Heart left ventricle (tissue), 16 donors: ENCODE measurements around the gene PTPRD. TPM values are rescaled to one million over a fixed set of nuclear protein-coding genes. Genes with fewer than 3 reads are reported as not detected.

ENCODE experiments used
- ATAC-seq, 4 donors: fragments of 200-7000 bp; cut with Tn5 transposase; one replicate each; pipeline ENCODE4 v1.9.1; 2020 to 2022; ENCODE audit warnings: moderate library complexity in 4 of 4, mild to moderate bottlenecking in 3 of 4, moderate number of reproducible peaks in 1 of 4
- DNase-seq, 5 donors: peaks; one replicate each; pipeline ENCODE4 v3.0.0-alpha.2; 2020
- H3K27ac ChIP-seq, 12 donors: fragments of 200-600 bp; sonication (generic) in 4 of 12; one replicate each; pipeline versions ENCODE4 v1.5.0 to v1.8.0; 2016 to 2022; ENCODE audit warnings: mild to moderate bottlenecking in 2 of 12
- H3K27me3 ChIP-seq, 9 donors: fragments of 200-600 bp; sonication (generic) in 2 of 9; one replicate each; pipeline versions ENCODE4 v1.5.1 to v1.8.0; 2016 to 2022; ENCODE audit warnings: mild to moderate bottlenecking in 3 of 9
- H3K36me3 ChIP-seq, 9 donors: fragments of 200-600 bp; sonication (generic) in 2 of 9; one replicate each; pipeline versions ENCODE4 v1.5.0 to v1.8.0; 2018 to 2022; ENCODE audit warnings: mild to moderate bottlenecking in 2 of 9
- H3K4me1 ChIP-seq, 12 donors: fragments of 200-600 bp; sonication (generic) in 4 of 12; one replicate each; pipeline versions ENCODE4 v1.5.0 to v1.8.0; 2016 to 2022; ENCODE audit warnings: mild to moderate bottlenecking in 3 of 12
- H3K4me3 ChIP-seq, 12 donors: fragments of 200-600 bp; sonication (generic) in 4 of 12; one replicate each; pipeline versions ENCODE4 v1.5.0 to v1.8.0; 2017 to 2022; ENCODE audit warnings: mild to moderate bottlenecking in 9 of 12, moderate library complexity in 4 of 12
- H3K9me3 ChIP-seq, 12 donors: fragments of 200-600 bp; sonication (generic) in 4 of 12; one replicate each; pipeline versions ENCODE4 v1.5.0 to v1.8.0; 2016 to 2022; ENCODE audit warnings: mild to moderate bottlenecking in 1 of 12
- POLR2A ChIP-seq, 2 donors: fragments of 450-650 bp; IDR thresholded peaks; one replicate each; pipeline ENCODE4 v1.6.1; 2017; ENCODE audit warnings: antibody characterized with exemption in 2 of 2, mild to moderate bottlenecking in 2 of 2, moderate library complexity in 2 of 2
- WGBS, 4 donors: extraction: QIAGEN DNeasy Blood & Tissue Kit in 2 of 4; methylation state at CpG; one replicate each; pipeline versions ENCODE4 v1.1.5 to v1.1.7; 2013 to 2018; 5-methylcytosine and 5-hydroxymethylcytosine counted together
- intact Hi-C, 10 donors: fragments of 100-400 bp; cut with DNase I; formaldehyde crosslinking; loops; one replicate each; pipeline versions ENCODE4 v1.11.1 to v1.14.2; 2022
- polyA plus RNA-seq, 2 donors: library from polyadenylated mRNA; stranded (reverse); fragments of 200-250 nt; gene quantifications; one replicate each; pipeline ENCODE4 v1.2.3, GENCODE V29; 2013
- total RNA-seq, 9 donors: library from RNA; depleted of rRNA in 2 of 9; stranded (reverse); fragments of >200 nt in 2 of 9; fragmentation: NEBNext Ultra II Directional in 3 of 9; extraction: Animal tissue kit (Norgen Biotek cat#: 25700) in 3 of 9; gene quantifications; one replicate each; pipeline versions ENCODE4 v1.1.0 to v1.2.4, GENCODE V29; 2016 to 2023
- TF ChIP-seq, protein P1 (sequence below), 12 donors: fragments of 200-600 bp; sonication (generic) in 4 of 12; IDR thresholded peaks; one replicate each; pipeline versions ENCODE4 v1.5.0 to v1.8.0; 2018 to 2022; ENCODE audit warnings: antibody characterized with exemption in 12 of 12, mild to moderate bottlenecking in 5 of 12
- donor health status: ischemic (EF 13 %, LVEDD 7.1; RV severe dilation, severe dysfunction).
- donor health status: healthy with polysubstance abuse.
- donor health status: DM: no; HTN: yes; CAD: no.
- donor health status: DM: no; HTN: no; CAD: no.
- donor health status: ischemic (EF 25% LVEDD 6.9; RV normal size, moderate dysfunction).
- donor health status: ischemic (EF 25% LVEDD 5.7; RV mildly dilated, moderate dysfunction).
- donor health status: healthy.
- donor health status: DM: yes; HTN: yes; CAD: no.
- donor health status: ischemic (EF 35%, LVEDD 5.7; RV mildly dilated, moderate dysfunction).
- donor health status: nonischemic (EF 11% LVEDD 7.7; RV severe dilation, severe dysfunction).
- donor health status: DM: yes; HTN: yes; CAD: no.
- donor health status: PGD.
- donor health status: ischemic (EF 29% LVEDD 5.4; RV normal size, mild dysfunction).
- donor health status: nonischemic (EF 23%, LVEDD 6.1; RV moderate dilation, normal function).

PTPRD gene
- total and polyA plus RNA-seq, 11 donors = 1.4 to 25.3 (median 15.1) TPM

DNA sequence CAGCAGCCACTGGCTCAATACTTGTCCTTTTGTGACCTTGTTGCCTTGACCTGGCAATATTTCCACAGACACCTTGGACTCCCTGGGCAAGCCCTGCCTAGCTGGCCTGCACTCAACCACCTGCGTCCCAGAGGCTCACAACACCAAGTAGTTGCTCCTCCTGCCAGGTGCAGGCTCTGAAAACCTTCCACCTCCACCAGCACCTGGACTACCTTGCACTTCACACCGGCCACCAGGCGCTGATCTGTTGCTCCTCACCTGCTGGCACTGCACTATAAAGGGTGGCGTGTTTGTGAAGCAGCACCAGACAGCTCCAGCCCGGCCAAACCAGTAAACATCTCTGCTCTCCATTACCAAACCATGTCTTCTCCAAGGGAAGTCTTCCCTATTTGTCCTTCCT is 997.7 kb downstream of the PTPRD start:
- no peak overlapping the region for H3K27ac ChIP-seq
- TF ChIP-seq POLR2A (IDR thresholded peaks at IDR 0.05) = no peak
- TF ChIP-seq, protein P1, sequence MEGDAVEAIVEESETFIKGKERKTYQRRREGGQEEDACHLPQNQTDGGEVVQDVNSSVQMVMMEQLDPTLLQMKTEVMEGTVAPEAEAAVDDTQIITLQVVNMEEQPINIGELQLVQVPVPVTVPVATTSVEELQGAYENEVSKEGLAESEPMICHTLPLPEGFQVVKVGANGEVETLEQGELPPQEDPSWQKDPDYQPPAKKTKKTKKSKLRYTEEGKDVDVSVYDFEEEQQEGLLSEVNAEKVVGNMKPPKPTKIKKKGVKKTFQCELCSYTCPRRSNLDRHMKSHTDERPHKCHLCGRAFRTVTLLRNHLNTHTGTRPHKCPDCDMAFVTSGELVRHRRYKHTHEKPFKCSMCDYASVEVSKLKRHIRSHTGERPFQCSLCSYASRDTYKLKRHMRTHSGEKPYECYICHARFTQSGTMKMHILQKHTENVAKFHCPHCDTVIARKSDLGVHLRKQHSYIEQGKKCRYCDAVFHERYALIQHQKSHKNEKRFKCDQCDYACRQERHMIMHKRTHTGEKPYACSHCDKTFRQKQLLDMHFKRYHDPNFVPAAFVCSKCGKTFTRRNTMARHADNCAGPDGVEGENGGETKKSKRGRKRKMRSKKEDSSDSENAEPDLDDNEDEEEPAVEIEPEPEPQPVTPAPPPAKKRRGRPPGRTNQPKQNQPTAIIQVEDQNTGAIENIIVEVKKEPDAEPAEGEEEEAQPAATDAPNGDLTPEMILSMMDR (IDR thresholded peaks at IDR 0.05) = no peak
- H3K9me3 ChIP-seq = no peaks in the 10 kb centered on the region
- no peaks in the 10 kb centered on the region for H3K27me3 ChIP-seq
- ATAC-seq (no peak), DNase-seq (no peak)
- no peaks in the 10 kb centered on the region for H3K4me1 ChIP-seq
- no peak overlapping the region for H3K4me3 ChIP-seq
- no peaks in the 10 kb centered on the region for H3K36me3 ChIP-seq
- intact Hi-C loops = no loop called here
- WGBS, 4 donors = 85 to 90% (median 86%) methylated on average over 5 of the region's 5 CpGs

DNA sequence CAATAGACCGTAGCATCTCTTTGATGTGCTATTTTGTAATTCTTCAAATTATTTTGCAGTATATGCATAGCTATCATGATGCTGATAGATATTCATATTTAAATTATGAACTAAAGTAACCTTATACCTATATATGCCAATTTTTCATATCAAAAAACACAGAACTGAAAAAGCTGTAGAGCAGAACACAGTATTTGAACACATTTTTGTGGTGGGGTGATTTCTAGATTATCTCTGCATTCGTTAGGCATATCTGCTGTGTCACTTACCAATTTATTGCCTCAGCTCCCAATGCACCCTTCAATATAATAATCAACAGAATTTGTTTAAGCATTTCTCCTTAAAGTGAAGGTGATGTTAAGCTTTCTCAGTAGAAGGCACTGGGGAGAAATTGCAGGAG is 998.2 kb downstream of the PTPRD start:
- no peak overlapping the region for H3K4me3 ChIP-seq
- 59 to 79% (median 74%) methylated on average over 2 of the region's 2 CpGs for WGBS, 4 donors

DNA sequence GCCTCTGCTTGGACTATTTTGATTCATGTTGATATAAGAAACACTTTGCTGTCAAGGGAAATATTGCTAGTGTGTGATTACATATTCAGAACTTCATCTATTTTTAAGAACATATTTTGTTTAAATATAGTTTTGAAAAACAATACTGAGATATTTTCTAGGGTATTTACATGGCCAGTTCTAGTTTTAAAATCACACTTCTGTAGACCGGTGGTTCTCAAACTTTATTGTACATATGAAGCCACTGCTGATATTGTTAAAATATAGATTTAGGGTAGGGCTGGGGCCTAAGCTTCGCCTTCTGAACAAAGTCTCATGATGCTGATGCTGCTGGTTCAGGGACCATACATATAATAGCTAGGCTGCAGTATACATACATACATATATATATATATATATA is 1000.0 kb downstream of the PTPRD start:
- Histone ChIP-seq H3K4me1 (no peaks in the 10 kb centered on the region), H3K4me3 (no peak overlapping the region), H3K9me3 (no peaks in the 10 kb centered on the region), H3K27ac (no peak overlapping the region), H3K36me3 (no peaks in the 10 kb centered on the region), H3K27me3 (no peaks in the 10 kb centered on the region)
- TF ChIP-seq, protein P1 (IDR thresholded peaks at IDR 0.05) = no peak
- TF ChIP-seq POLR2A (IDR thresholded peaks at IDR 0.05) = no peak
- ATAC-seq (no peak), DNase-seq (no peak)
- intact Hi-C loops = no loop called here
- 80 to 91% (median 89%) methylated on average over 2 of the region's 2 CpGs for WGBS, 4 donors

More for the DNA sequence above, 998.2 kb downstream of the PTPRD start:
- TF ChIP-seq, protein P1 (IDR thresholded peaks at IDR 0.05) = no peak
- TF ChIP-seq POLR2A (IDR thresholded peaks at IDR 0.05) = no peak
- H3K9me3 ChIP-seq = no peaks in the 10 kb centered on the region
- H3K27me3 ChIP-seq = no peaks in the 10 kb centered on the region
- ATAC-seq = no peak
- intact Hi-C loops = no loop called here
- DNase-seq = no peak
- no peaks in the 10 kb centered on the region for H3K36me3 ChIP-seq
- no peak overlapping the region for H3K27ac ChIP-seq
- H3K4me1 ChIP-seq = no peaks in the 10 kb centered on the region

DNA sequence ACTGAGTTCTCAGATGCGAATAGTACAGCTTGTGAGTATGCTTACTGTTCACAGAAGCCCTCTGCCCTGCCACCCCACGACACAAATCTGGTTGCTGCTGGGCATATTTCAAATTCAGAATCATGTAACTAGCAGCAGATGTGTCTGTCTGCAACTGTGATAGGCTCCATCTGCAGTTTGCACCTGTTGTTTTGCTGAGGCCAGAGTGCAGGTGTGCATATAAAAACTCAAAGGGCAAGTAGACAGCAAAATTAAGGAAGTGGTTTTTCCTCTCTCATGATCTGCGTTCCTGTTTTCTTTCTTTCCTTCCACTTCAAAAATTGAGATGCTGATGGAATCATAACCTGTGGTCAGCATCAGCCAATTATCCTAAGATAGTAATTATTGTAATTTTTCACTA is 1000.5 kb downstream of the PTPRD start:
- no peaks in the 10 kb centered on the region for H3K27me3 ChIP-seq
- no peaks in the 10 kb centered on the region for H3K36me3 ChIP-seq
- intact Hi-C loops = no loop called here
- no peaks in the 10 kb centered on the region for H3K4me1 ChIP-seq
- TF ChIP-seq, protein P1 (IDR thresholded peaks at IDR 0.05) = no peak
- no peak for TF ChIP-seq POLR2A (IDR thresholded peaks at IDR 0.05)
- H3K4me3 ChIP-seq = no peak overlapping the region
- H3K27ac ChIP-seq = no peak overlapping the region
- WGBS, 4 donors = 65 to 72% (median 68%) methylated on average over 3 of the region's 3 CpGs
- no peaks in the 10 kb centered on the region for H3K9me3 ChIP-seq
- no peak for ATAC-seq
- no peak for DNase-seq
